ENCODE measurements around the gene PPWD1.

Gene PPWD1

GRCh38 chr5:65535529-65535987 is 27.5 kb upstream of the PPWD1 start:
- Histone ChIP-seq H3K4me1 (ENCODE audit: insufficient read depth, low read length, severe bottlenecking) (no peaks in the 10 kb centered on the region), H3K9me3 (ENCODE audit: low read length) (no peaks in the 10 kb centered on the region), H3K9me2 (ENCODE audit: low read depth, low read length) (no peaks in the 10 kb centered on the region), H3K4me3 (ENCODE audit: low read depth, low read length, poor library complexity, severe bottlenecking) (no peak overlapping the region), H3K36me3 (ENCODE audit: insufficient read depth, low read length) (peaks cover 22% of the 10 kb centered on the region), H2AFZ (ENCODE audit: low read length) (no peak overlapping the region), H3F3A (ENCODE audit: insufficient read depth, low read length) (no peaks in the 10 kb centered on the region), H3K79me2 (ENCODE audit: insufficient read depth, low read length) (no peaks in the 10 kb centered on the region), H4K20me1 (ENCODE audit: insufficient read depth, low read length) (no peaks in the 10 kb centered on the region), H3K4me2 (ENCODE audit: low read length) (no peak overlapping the region), H3K27me3 (ENCODE audit: insufficient read depth, low read length) (no peaks in the 10 kb centered on the region), H3K27ac (ENCODE audit: low read depth, low read length, poor library complexity, severe bottlenecking) (no peak overlapping the region), H3K9ac (ENCODE audit: low read length) (no peak overlapping the region)
- TF ChIP-seq CTCF (IDR thresholded peaks at IDR 0.05; ENCODE audit: low read length) (no peak), EZH2 (IDR thresholded peaks at IDR 0.05; ENCODE audit: borderline replicate concordance, low read length) (no peak)

- no peaks in the 10 kb centered on the region for H4K20me1 ChIP-seq (ENCODE audit: insufficient read depth, low read length)
- H3K9ac ChIP-seq (ENCODE audit: low read length) = no peak overlapping the region
- H3K79me2 ChIP-seq (ENCODE audit: insufficient read depth, low read length) = no peaks in the 10 kb centered on the region
- H3K36me3 ChIP-seq (ENCODE audit: insufficient read depth, low read length) = peaks cover 63% of the 10 kb centered on the region
- no peak overlapping the region for H3K4me2 ChIP-seq (ENCODE audit: low read length)
- no peak overlapping the region for H3K4me3 ChIP-seq (ENCODE audit: low read depth, low read length, poor library complexity, severe bottlenecking)
- no peaks in the 10 kb centered on the region for H3K4me1 ChIP-seq (ENCODE audit: insufficient read depth, low read length, severe bottlenecking)
- no peaks in the 10 kb centered on the region for H3K9me2 ChIP-seq (ENCODE audit: low read depth, low read length)
- TF ChIP-seq CTCF (IDR thresholded peaks at IDR 0.05; ENCODE audit: low read length) (no peak), EZH2 (IDR thresholded peaks at IDR 0.05; ENCODE audit: borderline replicate concordance, low read length) (no peak)
- H3K27ac ChIP-seq (ENCODE audit: low read depth, low read length, poor library complexity, severe bottlenecking) = no peak overlapping the region
- no peaks in the 10 kb centered on the region for H3K27me3 ChIP-seq (ENCODE audit: insufficient read depth, low read length)
- H2AFZ ChIP-seq (ENCODE audit: low read length) = no peak overlapping the region
- H3K9me3 ChIP-seq (ENCODE audit: low read length) = no peaks in the 10 kb centered on the region
- H3F3A ChIP-seq (ENCODE audit: insufficient read depth, low read length) = no peaks in the 10 kb centered on the region
Measured at GRCh38 chr5:65539827-65540226, 23.3 kb upstream of the PPWD1 start.

GRCh38 chr5:65544473-65544872 is 18.6 kb upstream of the PPWD1 start:
- Histone ChIP-seq H3K9me3 (ENCODE audit: low read length) (no peaks in the 10 kb centered on the region), H3F3A (ENCODE audit: insufficient read depth, low read length) (no peaks in the 10 kb centered on the region), H3K9ac (ENCODE audit: low read length) (no peak overlapping the region), H3K27ac (ENCODE audit: low read depth, low read length, poor library complexity, severe bottlenecking) (no peak overlapping the region), H3K4me3 (ENCODE audit: low read depth, low read length, poor library complexity, severe bottlenecking) (no peak overlapping the region), H3K9me2 (ENCODE audit: low read depth, low read length) (no peaks in the 10 kb centered on the region), H3K27me3 (ENCODE audit: insufficient read depth, low read length) (no peaks in the 10 kb centered on the region), H3K79me2 (ENCODE audit: insufficient read depth, low read length) (no peaks in the 10 kb centered on the region), H4K20me1 (ENCODE audit: insufficient read depth, low read length) (no peaks in the 10 kb centered on the region), H3K4me2 (ENCODE audit: low read length) (no peak overlapping the region), H3K4me1 (ENCODE audit: insufficient read depth, low read length, severe bottlenecking) (no peaks in the 10 kb centered on the region), H3K36me3 (ENCODE audit: insufficient read depth, low read length) (peaks cover 90% of the 10 kb centered on the region), H2AFZ (ENCODE audit: low read length) (no peak overlapping the region)
- TF ChIP-seq CTCF (IDR thresholded peaks at IDR 0.05; ENCODE audit: low read length) (no peak), EZH2 (IDR thresholded peaks at IDR 0.05; ENCODE audit: borderline replicate concordance, low read length) (no peak)
